Neural cell (in vitro differentiated cells): ENCODE measurements around the gene PHACTR3. TPM values are rescaled to one million over a fixed set of nuclear protein-coding genes. Genes with fewer than 3 reads are reported as not detected.
A peak's percentile ranks its signal among the peaks of the same experiment; 100 is the strongest.

Experiments
- H2AFZ ChIP-seq: fragments of 200-600, 300-800 bp; sonication (generic), shearing (Covaris generic); 2 replicates; pipeline ENCODE4 v1.6.0; 2014; ENCODE audit warnings: low read depth, mild to moderate bottlenecking, antibody characterized with exemption, low read length, moderate library complexity
- H3F3A ChIP-seq: fragments of 200-600 bp; shearing (Covaris generic); 2 replicates; pipeline ENCODE4 v1.6.1; 2016; ENCODE audit warnings: mild to moderate bottlenecking, moderate library complexity, mixed read lengths, antibody characterized with exemption, low read length; ENCODE audit not compliant: insufficient read depth, poor library complexity, severe bottlenecking
- H3K27ac ChIP-seq: fragments of 200-600, 300-800 bp; sonication (generic), shearing (Covaris generic); 2 replicates; pipeline ENCODE4 v1.5.1; 2014; ENCODE audit warnings: mild to moderate bottlenecking, low read length, moderate library complexity
- H3K27me3 ChIP-seq: fragments of 300-800, 200-600 bp; sonication (generic), shearing (Covaris generic); 2 replicates; pipeline ENCODE4 v1.6.0; 2014; ENCODE audit warnings: mild to moderate bottlenecking, low read depth, low read length, moderate library complexity; ENCODE audit not compliant: insufficient read depth
- H3K36me3 ChIP-seq: fragments of 300-800, 200-600 bp; sonication (generic), shearing (Covaris generic); 2 replicates; pipeline ENCODE4 v1.5.1; 2014; ENCODE audit warnings: mild to moderate bottlenecking, antibody characterized with exemption, low read length, moderate library complexity; ENCODE audit not compliant: insufficient read depth
- H3K4me2 ChIP-seq: fragments of 300-800, 200-600 bp; sonication (generic), shearing (Covaris generic); 2 replicates; pipeline ENCODE4 v1.6.0; 2014; ENCODE audit warnings: mild to moderate bottlenecking, low read length
- H3K4me3 ChIP-seq: fragments of 300-800, 200-600 bp; sonication (generic), shearing (Covaris generic); 2 replicates; pipeline ENCODE4 v1.5.1; 2014; ENCODE audit warnings: mild to moderate bottlenecking, low read length, moderate library complexity
- H3K79me2 ChIP-seq: fragments of 200-600 bp; shearing (Covaris generic); replicated peaks from 2 replicates; pipeline ENCODE4 v1.6.0; 2014; ENCODE audit warnings: mild to moderate bottlenecking, low read length, moderate library complexity; ENCODE audit not compliant: insufficient read depth
- H3K9ac ChIP-seq: fragments of 300-800, 200-600 bp; sonication (generic), shearing (Covaris generic); 2 replicates; pipeline ENCODE4 v1.6.1; 2016; ENCODE audit warnings: mild to moderate bottlenecking, low read length, mixed read lengths
- H3K9me2 ChIP-seq: fragments of 200-600 bp; shearing (Covaris generic); 2 replicates; pipeline ENCODE4 v1.6.1; 2016; ENCODE audit warnings: mild to moderate bottlenecking, low read length, mixed read lengths; ENCODE audit not compliant: insufficient read depth
- H3K9me3 ChIP-seq: fragments of 200-600, 300-800 bp; sonication (generic), shearing (Covaris generic); 2 replicates; pipeline ENCODE4 v1.6.1; 2016; ENCODE audit warnings: mild to moderate bottlenecking, mixed run types, low read length, moderate library complexity, mixed read lengths
- H4K20me1 ChIP-seq: fragments of 200-600 bp; shearing (Covaris generic); 2 replicates; pipeline ENCODE4 v1.6.1; 2016; ENCODE audit warnings: mild to moderate bottlenecking, mixed run types; ENCODE audit not compliant: insufficient read depth
- EP300 ChIP-seq: fragments of 450-650 bp; conservative IDR thresholded peaks from 2 replicates; pipeline ENCODE4 v1.6.1; 2014; ENCODE audit warnings: antibody characterized with exemption, mild to moderate bottlenecking, moderate library complexity; ENCODE audit not compliant: poor library complexity, severe bottlenecking
- MXI1 ChIP-seq: fragments of 450-650 bp; conservative IDR thresholded peaks from 2 replicates; pipeline ENCODE4 v1.6.1; 2014; ENCODE audit warnings: antibody characterized with exemption, mild to moderate bottlenecking; ENCODE audit not compliant: poor library complexity, severe bottlenecking
- POLR2AphosphoS5 ChIP-seq: IDR thresholded peaks from 2 replicates; pipeline ENCODE4 v1.6.1; 2012
- RAD21 ChIP-seq: fragments of 450-650 bp; conservative IDR thresholded peaks from 2 replicates; pipeline ENCODE4 v1.6.1; 2014; ENCODE audit warnings: antibody characterized with exemption, mild to moderate bottlenecking, moderate library complexity
- REST ChIP-seq: IDR thresholded peaks from 2 replicates; pipeline ENCODE4 v1.6.1; 2012; ENCODE audit warnings: borderline replicate concordance
- SMC3 ChIP-seq: fragments of 450-650 bp; conservative IDR thresholded peaks from 2 replicates; pipeline ENCODE4 v1.6.1; 2014; ENCODE audit warnings: antibody characterized with exemption, mild to moderate bottlenecking, moderate library complexity; ENCODE audit not compliant: poor library complexity
- polyA plus RNA-seq: library from polyadenylated mRNA; depleted of rRNA; stranded (reverse); fragments of >200 nt; gene quantifications from 2 replicates; pipeline ENCODE4 v1.2.3, GENCODE V29; 2014
- TF ChIP-seq, protein P1 (sequence below): fragments of 450-650 bp; IDR thresholded peaks from 2 replicates; pipeline ENCODE4 v1.5.1; 2014; ENCODE audit warnings: antibody characterized with exemption, mild to moderate bottlenecking, moderate library complexity; ENCODE audit not compliant: poor library complexity, severe bottlenecking

Gene PHACTR3
- polyA plus RNA-seq, 1 donor from 2014 or later: 1.3 TPM

- H3K79me2 ChIP-seq: no peaks in the 10 kb centered on the region
- no peak overlapping the region for H2AFZ ChIP-seq
- TF ChIP-seq POLR2AphosphoS5: no peak
- peak; percentile 30 for TF ChIP-seq RAD21
- no peak overlapping the region for H3K4me3 ChIP-seq
- no peak overlapping the region for H3K27ac ChIP-seq
- H3K4me2 ChIP-seq: no peak overlapping the region
- H3K27me3 ChIP-seq: no peaks in the 10 kb centered on the region
- H3K9ac ChIP-seq: no peak overlapping the region
- no peaks in the 10 kb centered on the region for H3K9me2 ChIP-seq
- H3F3A ChIP-seq: no peaks in the 10 kb centered on the region
- H3K36me3 ChIP-seq: no peaks in the 10 kb centered on the region
- peaks cover 10% of the 10 kb centered on the region for H3K9me3 ChIP-seq
- no peaks in the 10 kb centered on the region for H4K20me1 ChIP-seq
These were observed 146.9 kb downstream of the PHACTR3 start for GRCh38 chr20:59751075-59751711.

DNA sequence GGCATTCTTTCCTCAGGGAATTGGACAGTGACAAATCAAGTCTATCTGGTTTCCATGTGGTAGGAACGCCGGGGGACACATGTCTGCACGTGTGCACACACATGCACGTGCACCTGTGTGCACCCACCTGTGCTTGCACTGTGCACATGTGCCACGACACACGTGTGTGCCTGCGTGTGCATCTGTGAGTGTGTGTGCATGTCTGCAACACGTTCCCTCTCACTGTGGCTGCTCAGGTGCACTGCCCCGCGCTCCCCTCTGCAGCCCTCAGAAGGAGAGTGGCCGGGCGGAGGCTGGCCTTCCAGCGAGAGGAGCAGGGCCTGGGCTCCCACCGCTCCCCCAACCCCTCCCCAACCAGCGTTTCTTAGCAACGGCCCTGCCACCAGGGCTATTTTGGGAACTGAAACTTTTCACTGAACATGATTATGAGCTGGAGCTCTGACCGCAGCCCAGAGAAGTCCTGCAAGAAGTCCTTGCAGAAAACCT lies 147.8 kb downstream of the PHACTR3 start:
- H2AFZ ChIP-seq: no peak overlapping the region
- H3K27me3 ChIP-seq: no peaks in the 10 kb centered on the region
- H3K4me3 ChIP-seq: no peak overlapping the region
- no peak for TF ChIP-seq RAD21
- no peak for TF ChIP-seq SMC3
- no peak for TF ChIP-seq MXI1
- no peak for TF ChIP-seq EP300
- TF ChIP-seq REST: no peak
- TF ChIP-seq, protein P1, sequence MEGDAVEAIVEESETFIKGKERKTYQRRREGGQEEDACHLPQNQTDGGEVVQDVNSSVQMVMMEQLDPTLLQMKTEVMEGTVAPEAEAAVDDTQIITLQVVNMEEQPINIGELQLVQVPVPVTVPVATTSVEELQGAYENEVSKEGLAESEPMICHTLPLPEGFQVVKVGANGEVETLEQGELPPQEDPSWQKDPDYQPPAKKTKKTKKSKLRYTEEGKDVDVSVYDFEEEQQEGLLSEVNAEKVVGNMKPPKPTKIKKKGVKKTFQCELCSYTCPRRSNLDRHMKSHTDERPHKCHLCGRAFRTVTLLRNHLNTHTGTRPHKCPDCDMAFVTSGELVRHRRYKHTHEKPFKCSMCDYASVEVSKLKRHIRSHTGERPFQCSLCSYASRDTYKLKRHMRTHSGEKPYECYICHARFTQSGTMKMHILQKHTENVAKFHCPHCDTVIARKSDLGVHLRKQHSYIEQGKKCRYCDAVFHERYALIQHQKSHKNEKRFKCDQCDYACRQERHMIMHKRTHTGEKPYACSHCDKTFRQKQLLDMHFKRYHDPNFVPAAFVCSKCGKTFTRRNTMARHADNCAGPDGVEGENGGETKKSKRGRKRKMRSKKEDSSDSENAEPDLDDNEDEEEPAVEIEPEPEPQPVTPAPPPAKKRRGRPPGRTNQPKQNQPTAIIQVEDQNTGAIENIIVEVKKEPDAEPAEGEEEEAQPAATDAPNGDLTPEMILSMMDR: no peak
- no peak overlapping the region for H3K4me2 ChIP-seq
- H3K27ac ChIP-seq: no peak overlapping the region
- H3K9me3 ChIP-seq: peaks cover 10% of the 10 kb centered on the region
- H3K79me2 ChIP-seq: no peaks in the 10 kb centered on the region
- H3K9me2 ChIP-seq: no peaks in the 10 kb centered on the region
- no peaks in the 10 kb centered on the region for H3F3A ChIP-seq
- no peaks in the 10 kb centered on the region for H4K20me1 ChIP-seq
- no peaks in the 10 kb centered on the region for H3K36me3 ChIP-seq
- no peak overlapping the region for H3K9ac ChIP-seq
